BLaER1 treated with 17β-estradiol and CSF1 and Interleukin-3, amounts not matched to agents 10 nM and 100 nM (cell line): ENCODE data around the gene SHD.

Experiments
- H3K27ac ChIP-seq, 11 experiments: shearing (Covaris generic); formaldehyde crosslinking; 2 replicates each; pipeline ENCODE4 v1.8.1; 2022
- H3K27me3 ChIP-seq, 11 experiments: shearing (Covaris generic); formaldehyde crosslinking; 2 replicates each; pipeline ENCODE4 v1.8.1; 2022
- H3K36me3 ChIP-seq, 11 experiments: shearing (Covaris generic); formaldehyde crosslinking; 2 replicates each; pipeline ENCODE4 v1.8.1; 2022
- H3K4me1 ChIP-seq, 10 experiments: shearing (Covaris generic); formaldehyde crosslinking; 2 replicates each; pipeline ENCODE4 v1.8.1; 2022
- H3K4me2 ChIP-seq, 11 experiments: shearing (Covaris generic); formaldehyde crosslinking; 2 replicates each; pipeline ENCODE4 v1.8.1; 2022
- H3K4me3 ChIP-seq, 10 experiments: shearing (Covaris generic); formaldehyde crosslinking; 2 replicates each; pipeline ENCODE4 v1.8.1; 2022
- H3K9ac ChIP-seq, 11 experiments: shearing (Covaris generic); formaldehyde crosslinking; 2 replicates each; pipeline ENCODE4 v1.8.1; 2022
- H3K9me3 ChIP-seq, 11 experiments: shearing (Covaris generic); formaldehyde crosslinking; replicated peaks in 1 of 11; 2 replicates each; pipeline ENCODE4 v1.8.1; 2022
- H4K20me1 ChIP-seq, 11 experiments: shearing (Covaris generic); formaldehyde crosslinking; 2 replicates each; pipeline ENCODE4 v1.8.1; 2022
- Cebpa-rat ChIP-seq, 11 experiments: shearing (Covaris generic); IDR thresholded peaks; 2 replicates each; pipeline ENCODE4 v1.8.1; 2022

SHD gene

DNA sequence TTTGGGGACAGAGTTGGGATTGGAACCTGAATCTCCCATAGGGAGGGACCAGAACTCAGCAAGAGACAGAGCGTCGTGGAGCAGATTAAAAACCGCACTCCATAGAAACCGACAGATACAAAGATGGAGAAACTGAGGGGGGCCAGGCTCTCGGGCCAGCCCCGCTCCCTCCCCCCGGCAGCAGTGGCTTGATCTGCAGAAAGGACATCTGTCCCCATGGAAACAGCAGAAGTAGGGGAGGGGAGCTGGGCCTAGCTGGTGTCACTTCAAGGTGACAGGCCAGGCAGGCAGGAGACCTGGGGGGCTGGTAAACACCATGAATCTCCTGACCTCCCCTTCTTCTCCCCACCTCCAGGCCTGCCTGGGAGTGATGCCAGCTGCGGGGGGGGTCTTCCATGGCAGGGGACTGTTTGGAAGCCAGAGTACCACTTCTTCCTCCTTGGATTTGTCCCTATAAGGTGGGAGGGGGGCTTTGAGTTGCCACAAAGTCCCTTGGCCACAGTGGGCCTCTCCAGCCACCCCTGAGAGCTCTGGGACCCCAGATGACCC lies 12.2 kb downstream of the SHD start:
- Histone ChIP-seq H3K4me1 (peaks cover under 1 to 9% (median 8%) of the 10 kb centered on the region in 10 experiments), H3K9me3 (no peaks in the 10 kb centered on the region), H3K4me3 (no peak overlapping the region), H4K20me1 (no peaks in the 10 kb centered on the region), H3K36me3 (no peaks in the 10 kb centered on the region), H3K27me3 (no peaks in the 10 kb centered on the region), H3K27ac (no peak overlapping the region), H3K4me2 (no peak overlapping the region), H3K9ac (no peak overlapping the region; a peak in 1 of 22 replicates)
- TF ChIP-seq Cebpa-rat (IDR thresholded peaks at IDR 0.05), result no peak

DNA sequence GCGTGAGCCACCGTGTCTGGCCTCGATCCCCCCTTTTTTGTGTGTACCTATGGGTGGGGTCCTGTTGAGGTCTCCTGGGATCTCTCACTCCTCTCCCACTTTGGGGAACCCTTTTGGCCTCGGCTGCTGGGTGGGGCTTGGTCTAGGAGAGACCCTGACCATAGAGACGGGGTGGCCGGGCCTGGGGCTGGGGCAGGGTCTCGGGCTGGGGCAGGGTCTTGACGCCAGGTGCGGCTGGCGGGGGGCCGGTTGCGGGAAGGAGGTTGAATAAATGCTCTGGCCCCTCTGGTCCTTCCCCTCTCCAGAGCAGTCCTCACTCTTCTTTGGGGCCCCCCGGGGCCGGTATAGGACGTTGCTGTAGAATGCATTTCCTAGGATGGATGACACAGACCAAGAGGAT lies 13.4 kb downstream of the SHD start:
- no peaks in the 10 kb centered on the region for H3K27me3 ChIP-seq
- H3K9ac ChIP-seq, result no peak overlapping the region
- H3K9me3 ChIP-seq, result no peaks in the 10 kb centered on the region
- H3K4me1 ChIP-seq, result peaks cover 5 to 22% (median 21%) of the 10 kb centered on the region in 10 experiments
- TF ChIP-seq Cebpa-rat (IDR thresholded peaks at IDR 0.05), result no peak
- H3K4me3 ChIP-seq, result no peak overlapping the region
- no peak overlapping the region for H3K4me2 ChIP-seq
- H3K27ac ChIP-seq, result no peak overlapping the region
- H4K20me1 ChIP-seq, result peaks cover 0 to 4% (median 0%) of the 10 kb centered on the region in 11 experiments; a peak in 1 of 22 replicates
- no peaks in the 10 kb centered on the region for H3K36me3 ChIP-seq

DNA sequence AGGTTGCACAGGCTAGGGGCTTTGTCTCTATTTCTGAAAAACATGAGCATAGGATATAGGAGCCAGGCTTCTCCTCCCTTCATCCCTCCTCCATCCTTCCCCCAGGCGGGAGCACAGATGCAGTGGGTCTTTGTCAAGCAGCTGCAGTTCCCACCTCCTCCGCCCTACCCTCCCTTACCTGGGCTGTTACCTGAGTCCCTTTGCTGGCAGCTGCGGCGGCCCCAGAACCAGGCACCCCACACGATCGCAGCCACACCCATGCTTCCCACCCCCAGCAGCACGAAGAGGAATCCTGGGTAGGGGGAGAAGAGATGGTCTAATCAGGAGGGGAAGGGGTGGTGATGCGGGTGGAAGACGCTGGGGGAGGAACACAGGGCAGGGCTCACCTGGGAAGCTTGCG lies 15.3 kb downstream of the SHD start:
- Histone ChIP-seq H4K20me1 (peaks cover 0 to 4% (median 0%) of the 10 kb centered on the region in 11 experiments; a peak in 1 of 22 replicates), H3K4me3 (no peak overlapping the region), H3K9ac (no peak overlapping the region), H3K27me3 (no peaks in the 10 kb centered on the region), H3K27ac (no peak overlapping the region; a peak in 1 of 22 replicates), H3K36me3 (no peaks in the 10 kb centered on the region), H3K4me1 (peaks cover 5 to 37% (median 33%) of the 10 kb centered on the region in 10 experiments), H3K4me2 (no peak overlapping the region), H3K9me3 (no peaks in the 10 kb centered on the region)
- no peak for TF ChIP-seq Cebpa-rat (IDR thresholded peaks at IDR 0.05)

DNA sequence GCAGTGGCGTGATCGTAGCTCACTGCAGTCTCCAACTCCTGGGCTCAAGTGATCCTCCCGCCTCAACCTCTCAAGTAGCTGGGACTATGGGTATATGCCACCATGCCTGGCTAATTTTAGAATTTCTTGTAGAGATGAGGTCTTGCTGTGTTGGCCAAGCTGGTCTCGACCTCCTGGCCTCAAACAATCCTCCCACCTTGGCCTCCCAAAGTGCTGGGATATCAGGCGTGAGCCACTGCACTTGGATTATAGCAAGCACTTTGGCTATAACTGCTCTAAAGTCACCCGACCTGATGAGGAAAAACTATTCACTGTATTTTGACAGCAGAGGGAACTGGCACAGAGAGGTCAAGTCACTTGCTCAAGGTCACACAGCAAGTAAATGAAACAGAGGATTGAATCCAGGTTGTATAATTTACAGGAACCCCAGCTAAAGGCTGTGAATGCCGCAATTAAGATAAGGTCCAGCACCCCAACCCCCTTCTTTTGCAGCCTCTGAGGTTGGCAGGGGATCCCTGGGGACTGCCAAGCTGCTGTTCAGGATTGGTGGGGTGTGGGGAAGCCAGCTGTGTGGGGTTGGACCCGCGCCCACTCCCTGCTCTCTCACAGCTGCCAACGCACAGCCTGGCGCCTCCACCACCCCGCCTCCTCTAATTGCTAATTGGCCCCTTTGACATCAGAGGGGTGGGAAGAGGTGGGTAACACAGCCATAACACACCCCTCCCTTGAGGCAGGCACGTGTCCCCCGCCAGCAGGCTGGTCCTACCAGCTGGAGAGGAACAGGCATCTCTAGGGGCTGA lies 17.1 kb downstream of the SHD start:
- Histone ChIP-seq H3K9me3 (no peaks in the 10 kb centered on the region), H3K27ac (peak overlapping the region in 6 of 11 experiments; percentile 14 to 51 (median 26); a peak in 6 of 22 replicates), H3K4me1 (peaks cover 5 to 38% (median 33%) of the 10 kb centered on the region in 10 experiments), H3K36me3 (no peaks in the 10 kb centered on the region), H3K27me3 (no peaks in the 10 kb centered on the region), H3K4me2 (peak overlapping the region; percentile 33 to 77 (median 70)), H4K20me1 (peaks cover 0 to 4% (median 0%) of the 10 kb centered on the region in 11 experiments; a peak in 1 of 22 replicates), H3K9ac (peak overlapping the region in 4 of 11 experiments; percentile 0 to 53 (median 28); a peak in 4 of 22 replicates), H3K4me3 (no peak overlapping the region)
- no peak for TF ChIP-seq Cebpa-rat (IDR thresholded peaks at IDR 0.05)

DNA sequence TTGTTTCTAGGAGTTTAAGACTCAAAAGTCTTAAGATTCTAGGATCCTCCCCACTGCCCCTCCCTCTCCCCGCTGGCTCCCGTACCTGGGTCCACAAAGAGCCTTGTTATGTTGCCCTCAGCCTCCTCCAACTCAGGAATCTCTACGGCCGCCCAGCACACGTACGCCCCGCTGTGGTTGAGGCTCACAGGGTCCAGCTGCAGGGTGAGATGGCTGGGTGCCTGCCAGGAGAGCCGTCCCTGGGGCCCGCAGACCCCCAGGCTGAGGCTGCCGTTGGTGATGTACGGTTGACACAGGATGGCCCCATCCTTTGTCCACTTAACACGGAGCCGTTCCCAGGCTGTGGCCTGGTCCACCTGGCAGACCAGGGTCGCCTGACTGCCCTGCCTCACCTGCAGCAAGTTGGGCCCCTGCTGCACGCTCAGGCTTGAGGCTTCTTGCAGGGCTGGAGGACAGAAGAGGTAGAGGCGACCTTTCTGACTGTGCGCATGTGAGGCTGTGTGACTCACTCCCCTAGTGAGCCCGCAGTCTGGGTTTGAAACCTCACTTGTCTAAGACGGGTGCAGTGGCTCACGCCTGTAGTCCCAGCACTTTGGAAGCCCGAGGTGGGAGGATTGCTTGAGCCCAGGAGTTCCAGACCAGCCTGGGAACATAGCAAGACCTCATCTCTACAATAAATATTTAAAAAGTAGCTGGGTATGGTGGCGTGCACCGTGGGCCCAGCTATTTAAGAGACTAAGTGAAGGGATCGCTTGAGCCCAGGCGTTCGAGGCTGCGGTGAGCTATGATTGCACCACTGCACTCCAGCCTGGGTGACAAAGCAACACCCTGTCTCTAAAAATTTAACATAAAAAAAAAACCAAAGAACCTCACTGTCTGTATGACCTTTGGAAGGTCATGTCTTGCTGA lies 19.1 kb downstream of the SHD start:
- H3K9me3 ChIP-seq, result no peaks in the 10 kb centered on the region
- TF ChIP-seq Cebpa-rat (IDR thresholded peaks at IDR 0.05), result no peak
- H3K4me3 ChIP-seq, result no peak overlapping the region
- peaks cover 0 to 4% (median 0%) of the 10 kb centered on the region in 11 experiments; a peak in 1 of 22 replicates for H4K20me1 ChIP-seq
- H3K4me2 ChIP-seq, result peak overlapping the region in 7 of 11 experiments; percentile 9 to 77 (median 70); a peak in 10 of 22 replicates
- H3K27ac ChIP-seq, result peak overlapping the region in 2 of 11 experiments; percentile 18 to 33; a peak in 3 of 22 replicates
- H3K9ac ChIP-seq, result peak overlapping the region in 5 of 11 experiments; percentile 5 to 57 (median 46); a peak in 7 of 22 replicates
- no peaks in the 10 kb centered on the region for H3K36me3 ChIP-seq
- no peaks in the 10 kb centered on the region for H3K27me3 ChIP-seq
- H3K4me1 ChIP-seq, result peaks cover 16 to 58% (median 50%) of the 10 kb centered on the region in 10 experiments

DNA sequence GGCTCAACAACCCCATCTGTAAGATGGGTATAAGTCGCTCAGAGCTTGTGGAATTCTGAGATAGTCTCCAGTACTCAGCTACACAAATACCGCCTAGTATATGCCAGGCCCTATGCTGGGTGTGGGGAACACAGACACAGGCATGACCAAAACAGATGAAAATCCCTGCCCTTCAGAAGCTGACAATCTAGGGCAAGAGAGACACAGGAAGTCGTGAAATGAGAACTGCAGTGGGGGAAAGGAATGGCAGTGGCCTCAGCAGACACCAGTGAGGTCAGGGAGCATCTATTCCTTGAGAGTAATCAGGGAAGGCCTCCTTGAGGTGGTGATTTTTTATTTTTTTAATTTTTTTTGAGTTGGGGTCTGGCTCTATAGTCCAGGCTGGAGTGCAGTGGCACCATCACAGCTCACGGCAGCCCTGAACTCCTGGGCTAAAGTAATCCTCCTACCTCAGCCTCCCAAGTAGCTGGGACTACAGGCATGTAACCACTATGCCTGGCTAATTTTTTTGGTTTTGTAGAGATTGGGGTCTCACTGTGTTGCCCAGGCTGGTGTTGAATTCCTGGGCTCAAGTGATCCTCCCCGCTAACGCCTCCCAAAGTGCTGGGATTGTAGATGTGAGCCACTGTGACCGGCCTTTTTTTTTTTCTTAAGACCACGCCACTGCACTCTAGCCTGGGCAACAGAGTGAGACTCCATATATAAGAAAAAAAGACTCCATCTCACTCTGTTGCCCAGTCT lies 19.9 kb downstream of the SHD start:
- Histone ChIP-seq H3K4me1 (peaks cover 16 to 63% (median 55%) of the 10 kb centered on the region in 10 experiments), H3K27me3 (no peaks in the 10 kb centered on the region), H4K20me1 (peaks cover 0 to 4% (median 0%) of the 10 kb centered on the region in 11 experiments; a peak in 1 of 22 replicates), H3K36me3 (no peaks in the 10 kb centered on the region), H3K9ac (peak overlapping the region in 1 of 11 experiments; percentile 57; a peak in 2 of 22 replicates), H3K4me2 (peak overlapping the region in 2 of 11 experiments; percentile 77; a peak in 2 of 22 replicates), H3K4me3 (no peak overlapping the region), H3K9me3 (no peaks in the 10 kb centered on the region), H3K27ac (no peak overlapping the region)
- TF ChIP-seq Cebpa-rat (IDR thresholded peaks at IDR 0.05), result no peak

DNA sequence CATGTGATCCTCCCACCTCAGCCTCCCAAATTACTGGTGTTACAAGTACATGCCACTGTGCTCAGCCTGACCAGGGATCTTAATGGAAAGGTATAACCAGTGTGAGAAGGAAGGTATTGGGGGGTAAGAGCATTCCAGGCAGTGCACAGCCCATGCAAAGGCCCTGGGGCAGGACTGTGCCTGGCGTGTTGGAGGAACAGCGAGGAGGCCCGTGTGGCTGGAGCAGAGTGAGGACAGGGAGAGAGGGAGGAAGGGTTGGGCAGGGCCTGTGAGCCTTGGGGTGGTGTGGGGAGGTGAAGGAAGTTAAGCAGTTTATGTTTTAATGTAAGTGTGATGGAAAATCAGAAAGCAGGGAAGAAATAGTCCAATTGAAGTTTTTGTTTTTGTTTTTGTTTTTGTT lies 21.5 kb downstream of the SHD start:
- Histone ChIP-seq H3K27ac (no peak overlapping the region), H3K4me3 (no peak overlapping the region), H3K9me3 (no peaks in the 10 kb centered on the region), H3K4me2 (no peak overlapping the region), H4K20me1 (peaks cover 0 to 4% (median 0%) of the 10 kb centered on the region in 11 experiments; a peak in 2 of 22 replicates), H3K36me3 (no peaks in the 10 kb centered on the region), H3K27me3 (no peaks in the 10 kb centered on the region), H3K9ac (no peak overlapping the region), H3K4me1 (peaks cover 16 to 69% (median 56%) of the 10 kb centered on the region in 10 experiments)
- TF ChIP-seq Cebpa-rat (IDR thresholded peaks at IDR 0.05), result no peak
